Adrenal gland (tissue), 12 donors: Measurements from ENCODE around the gene HES5. TPM values are rescaled to one million over a fixed set of nuclear protein-coding genes. Genes with fewer than 3 reads are reported as not detected.

Experiments used
- DNase-seq, 7 donors: peaks; one replicate each; pipeline ENCODE4 v3.0.0-alpha.2; 2019 to 2020
- H3K27ac ChIP-seq, 5 donors: fragments of 200-600 bp; sonication (generic) in 4 of 5; 1 replicate in 3 of 5; 2 replicates in 2 of 5; pipeline versions ENCODE4 v1.5.1 to v1.8.0; 2016 to 2020; ENCODE audit warnings: mild to moderate bottlenecking in 1 of 5
- H3K27me3 ChIP-seq: fragments of 200-600 bp; 2 replicates; pipeline ENCODE4 v1.8.0; 2021
- H3K36me3 ChIP-seq, 2 donors: fragments of 200-600 bp; replicated peaks in 1 of 2; 1 replicate in 1 of 2; 2 replicates in 1 of 2; pipeline versions ENCODE4 v1.5.1 to v1.8.0; 2018 to 2022
- H3K4me1 ChIP-seq, 2 donors: fragments of 200-600 bp; replicated peaks in 1 of 2; 1 replicate in 1 of 2; 2 replicates in 1 of 2; pipeline versions ENCODE4 v1.5.1 to v1.8.0; 2018 to 2021
- H3K4me3 ChIP-seq, 4 donors: fragments of 200-600 bp; sonication (generic) in 3 of 4; one replicate each; pipeline ENCODE4 v1.5.1; 2016 to 2018
- H3K9me3 ChIP-seq, 3 donors: fragments of 200-600 bp; sonication (generic) in 1 of 3; replicated peaks in 1 of 3; 1 replicate in 2 of 3; 2 replicates in 1 of 3; pipeline versions ENCODE4 v1.5.1 to v1.8.0; 2016 to 2021
- CTCF ChIP-seq, 6 experiments: fragments of 450-650 bp in 4 of 6; fragments of 200-600 bp in 2 of 6; sonication (generic) in 1 of 6; IDR thresholded peaks; 1 replicate in 5 of 6; 2 replicates in 1 of 6; pipeline versions ENCODE4 v1.5.1 to v1.8.0; 2016 to 2021; ENCODE audit warnings: antibody characterized with exemption in 6 of 6, mild to moderate bottlenecking in 2 of 6, moderate library complexity in 1 of 6
- POLR2A ChIP-seq, 2 donors: fragments of 450-650 bp; IDR thresholded peaks; one replicate each; pipeline ENCODE4 v1.6.1; 2017; ENCODE audit warnings: antibody characterized with exemption in 2 of 2, mild to moderate bottlenecking in 2 of 2, moderate library complexity in 1 of 2
- WGBS, 4 donors: extraction: QIAGEN DNeasy Blood & Tissue Kit in 2 of 4; methylation state at CpG; one replicate each; pipeline versions ENCODE4 v1.1.5 to v1.1.7; 2013 to 2017; 5-methylcytosine and 5-hydroxymethylcytosine counted together
- intact Hi-C, 2 donors: fragments of 100-400 bp; cut with DNase I; formaldehyde crosslinking; loops; one replicate each; pipeline versions ENCODE4 v1.14.1 to v1.15.0; 2022 to 2023
- polyA plus RNA-seq, 3 donors: library from polyadenylated mRNA; stranded (reverse); fragments of 200-250 nt in 2 of 3; fragments of 350-450 nt in 1 of 3; fragmentation: Illumina TruSeq in 1 of 3; extraction: RNeasy Lipid Tissue Mini Kit (QIAGEN cat#74804) in 1 of 3; gene quantifications; one replicate each; pipeline ENCODE4 v1.2.3, GENCODE V29; 2013 to 2014
- total RNA-seq, 9 donors: library from RNA; depleted of rRNA in 4 of 9; stranded (reverse); fragments of >200 nt in 4 of 9; fragments of 120-200 nt in 1 of 9; fragmentation: NEBNext Ultra II Directional in 1 of 9; extraction: Animal tissue kit (Norgen Biotek cat#: 25700) in 1 of 9; gene quantifications; one replicate each; pipeline versions ENCODE4 v1.1.0 to v1.2.4, GENCODE V29; 2013 to 2023
- donor health status: healthy with polysubstance abuse.
- donor health status: Bipolar disorder and iron deficiency.
- donor health status: DM: yes; HTN: yes; CAD: no.
- donor health status: DM: no; HTN: no; CAD: no.
- donor health status: DM: no; HTN: no; CAD: no.
- donor health status: DM: yes; HTN: yes; CAD: no.

HES5 gene
- total and polyA plus RNA-seq, 12 donors: 0.28 TPM; not detected in 11

GRCh38 chr1:2506007-2506860, 23.8 kb downstream of the HES5 start:
- Histone ChIP-seq H3K4me1 (no peaks in the 10 kb centered on the region), H3K4me3 (no peak overlapping the region), H3K36me3 (peaks cover 0 to 34% of the 10 kb centered on the region in 2 donors), H3K27me3 (peaks cover 8% of the 10 kb centered on the region), H3K27ac (no peak overlapping the region), H3K9me3 (no peaks in the 10 kb centered on the region)
- intact Hi-C loops: no loop called here
- no peak for TF ChIP-seq CTCF (IDR thresholded peaks at IDR 0.05)
- TF ChIP-seq POLR2A (IDR thresholded peaks at IDR 0.05): no peak
- DNase-seq: no peak
- WGBS, 4 donors: 40 to 86% (median 61%) methylated on average over 5 to 30 of the region's 30 CpGs

DNA sequence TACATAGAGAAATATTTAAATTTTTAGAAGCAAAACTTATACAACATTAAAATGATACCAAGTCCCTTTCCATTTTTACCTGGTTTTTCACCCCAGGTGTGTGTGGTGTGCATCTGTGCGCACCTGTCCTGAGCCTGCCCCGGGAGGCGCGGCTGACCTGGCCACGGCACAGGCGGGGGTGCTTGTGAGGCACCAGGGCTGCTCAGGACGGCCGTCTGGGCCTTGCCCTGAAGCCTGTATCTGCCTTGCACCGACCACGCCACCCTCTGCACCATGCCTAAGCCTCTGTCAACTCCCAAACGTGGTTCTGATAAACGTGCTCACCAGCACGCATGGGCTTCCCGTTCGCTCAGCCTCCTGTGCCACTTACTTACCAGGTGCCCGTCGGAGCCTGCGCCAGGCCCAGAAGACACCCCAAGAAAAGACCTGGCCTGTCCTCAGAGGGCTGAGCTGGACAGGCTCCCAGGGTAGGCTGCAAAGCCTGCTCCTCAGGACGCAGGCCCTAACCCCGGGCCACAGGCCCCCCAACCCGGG, 24.5 kb downstream of the HES5 start:
- peaks cover 8% of the 10 kb centered on the region for H3K27me3 ChIP-seq
- H3K4me1 ChIP-seq: no peaks in the 10 kb centered on the region
- intact Hi-C loops: no loop called here
- 54 to 74% (median 64%) methylated on average over 14 to 21 of the region's 21 CpGs for WGBS, 4 donors
- TF ChIP-seq CTCF (IDR thresholded peaks at IDR 0.05) (no peak), POLR2A (IDR thresholded peaks at IDR 0.05) (no peak)
- no peak for DNase-seq
- peaks cover 0 to 27% of the 10 kb centered on the region in 2 donors for H3K36me3 ChIP-seq
- no peak overlapping the region for H3K27ac ChIP-seq
- H3K9me3 ChIP-seq: no peaks in the 10 kb centered on the region
- no peak overlapping the region for H3K4me3 ChIP-seq

DNA sequence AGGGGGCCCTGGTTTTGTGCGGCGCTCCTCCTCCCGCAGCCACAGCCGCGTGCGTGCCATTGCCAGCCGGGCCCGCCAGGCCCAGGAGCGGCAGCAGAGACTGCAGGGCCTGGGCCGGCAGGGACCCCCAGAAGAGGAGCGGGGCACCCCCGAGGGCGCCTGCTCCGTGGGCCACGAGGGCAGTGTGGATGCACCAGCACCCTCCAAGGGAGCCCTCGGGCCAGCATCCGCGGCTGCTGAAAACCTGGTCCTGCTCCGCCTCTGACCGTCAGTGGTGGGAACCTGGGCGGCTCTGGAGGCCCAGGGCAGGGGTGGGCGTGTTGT, 25.2 kb downstream of the HES5 start:
- 24 to 59% (median 44%) methylated on average over 5 to 22 of the region's 22 CpGs; no CpG with 5 or more reads in 1 of the 4 donors for WGBS, 4 donors
- no peaks in the 10 kb centered on the region for H3K9me3 ChIP-seq
- no peaks in the 10 kb centered on the region for H3K4me1 ChIP-seq
- peaks cover 0 to 21% of the 10 kb centered on the region in 2 donors for H3K36me3 ChIP-seq
- H3K27ac ChIP-seq: no peak overlapping the region
- DNase-seq: no peak
- H3K27me3 ChIP-seq: peaks cover 8% of the 10 kb centered on the region
- intact Hi-C loops: no loop called here
- H3K4me3 ChIP-seq: no peak overlapping the region
- TF ChIP-seq POLR2A (IDR thresholded peaks at IDR 0.05) (no peak), CTCF (IDR thresholded peaks at IDR 0.05) (no peak)

DNA sequence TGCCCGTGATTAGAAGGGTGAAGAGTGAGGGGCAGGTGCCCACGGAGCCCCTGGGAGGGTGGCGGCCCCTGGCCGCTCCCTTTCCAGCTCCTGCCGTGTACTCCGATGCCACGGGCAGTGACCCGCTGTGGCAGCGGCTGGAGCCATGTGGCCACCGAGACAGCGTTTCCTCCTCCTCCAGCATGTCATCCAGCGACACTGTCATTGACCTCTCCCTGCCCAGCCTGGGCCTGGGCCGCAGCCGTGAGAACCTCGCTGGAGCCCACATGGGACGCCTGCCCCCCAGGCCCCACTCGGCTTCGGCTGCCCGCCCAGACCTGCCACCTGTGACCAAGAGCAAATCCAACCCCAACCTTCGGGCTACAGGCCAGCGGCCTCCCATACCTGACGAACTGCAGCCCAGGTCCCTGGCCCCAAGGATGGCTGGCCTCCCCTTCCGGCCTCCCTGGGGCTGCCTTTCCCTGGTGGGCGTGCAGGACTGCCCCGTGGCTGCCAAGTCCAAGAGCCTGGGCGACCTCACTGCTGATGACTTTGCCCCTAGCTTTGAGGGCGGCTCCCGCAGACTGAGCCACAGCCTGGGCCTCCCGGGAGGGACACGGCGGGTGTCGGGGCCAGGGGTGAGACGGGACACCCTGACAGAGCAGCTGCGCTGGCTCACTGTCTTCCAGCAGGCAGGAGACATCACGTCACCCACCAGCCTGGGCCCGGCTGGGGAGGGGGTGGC, 25.7 kb downstream of the HES5 start:
- H3K4me1 ChIP-seq: no peaks in the 10 kb centered on the region
- H3K27ac ChIP-seq: no peak overlapping the region
- DNase-seq: no peak
- intact Hi-C loops: no loop called here
- no peak overlapping the region for H3K4me3 ChIP-seq
- H3K27me3 ChIP-seq: peaks cover 13% of the 10 kb centered on the region
- TF ChIP-seq CTCF (IDR thresholded peaks at IDR 0.05) (no peak), POLR2A (IDR thresholded peaks at IDR 0.05) (no peak)
- peaks cover 0 to 16% of the 10 kb centered on the region in 2 donors for H3K36me3 ChIP-seq
- H3K9me3 ChIP-seq: no peaks in the 10 kb centered on the region
- WGBS, 4 donors: 44 to 61% (median 52%) methylated on average over 7 to 36 of the region's 36 CpGs
